DND-41 (cell line): ENCODE data around the gene RNF144B.

ENCODE experiments used
- ATAC-seq: fragments of 200-7000 bp; cut with Tn5 transposase; 3 replicates; pipeline ENCODE4 v1.9.1; 2021; ENCODE audit warnings: low read depth; ENCODE audit not compliant: insufficient read depth
- DNase-seq: peaks from one replicate; pipeline ENCODE4 v3.0.0-alpha.2; 2020
- H2AFZ ChIP-seq: 2 replicates; pipeline ENCODE4 v1.6.0; 2012; ENCODE audit warnings: low read depth, low read length
- H3K27ac ChIP-seq: 2 replicates; pipeline ENCODE4 v1.5.1; 2012; ENCODE audit warnings: low read length, inconsistent platforms
- H3K27me3 ChIP-seq: fragments of 200-600 bp; sonication (generic); 2 replicates; pipeline ENCODE4 v1.6.0; 2012; ENCODE audit warnings: low read length, mild to moderate bottlenecking, inconsistent platforms; ENCODE audit not compliant: insufficient read depth, poor library complexity
- H3K36me3 ChIP-seq: 2 replicates; pipeline ENCODE4 v1.5.1; 2012; ENCODE audit warnings: low read length, inconsistent platforms; ENCODE audit not compliant: insufficient read depth
- H3K4me1 ChIP-seq: 2 replicates; pipeline ENCODE4 v1.5.1; 2012; ENCODE audit warnings: mild to moderate bottlenecking, low read length; ENCODE audit not compliant: insufficient read depth
- H3K4me2 ChIP-seq: 2 replicates; pipeline ENCODE4 v1.6.0; 2012; ENCODE audit warnings: mild to moderate bottlenecking, moderate library complexity, low read length, inconsistent platforms; ENCODE audit not compliant: insufficient read depth
- H3K4me3 ChIP-seq, 2 experiments: fragments of 200-600 bp in 1 of 2; shearing (Covaris generic) in 1 of 2; 2 replicates each; pipeline ENCODE4 v1.5.1; 2012 to 2016; ENCODE audit warnings: inconsistent platforms in 2 of 2, low read length in 2 of 2, mild to moderate bottlenecking in 2 of 2, low read depth in 1 of 2, moderate library complexity in 1 of 2
- H3K79me2 ChIP-seq: 2 replicates; pipeline ENCODE4 v1.6.0; 2012; ENCODE audit warnings: low read length, inconsistent platforms; ENCODE audit not compliant: insufficient read depth
- H3K9ac ChIP-seq: 2 replicates; pipeline ENCODE4 v1.6.0; 2012; ENCODE audit warnings: low read depth, mild to moderate bottlenecking, inconsistent platforms, low read length, moderate library complexity
- H3K9me3 ChIP-seq: 2 replicates; pipeline ENCODE4 v1.5.1; 2012; ENCODE audit warnings: low read length, moderate library complexity, mild to moderate bottlenecking, inconsistent platforms; ENCODE audit not compliant: insufficient read depth, severe bottlenecking
- H4K20me1 ChIP-seq: 2 replicates; pipeline ENCODE4 v1.6.0; 2012; ENCODE audit warnings: low read length; ENCODE audit not compliant: insufficient read depth
- CTCF ChIP-seq: IDR thresholded peaks from 2 replicates; pipeline ENCODE4 v1.5.1; 2012; ENCODE audit warnings: borderline replicate concordance, low read length, moderate library complexity, mild to moderate bottlenecking; ENCODE audit not compliant: poor library complexity, severe bottlenecking; ENCODE audit errors: extremely low read depth
- EZH2 ChIP-seq: IDR thresholded peaks from 3 replicates; pipeline ENCODE4 v1.6.1; 2012; ENCODE audit warnings: borderline replicate concordance, low read depth, mild to moderate bottlenecking, moderate library complexity, low read length, inconsistent platforms; ENCODE audit not compliant: severe bottlenecking

The RNF144B gene

GRCh38 chr6:18509871-18510643, 122.9 kb downstream of the RNF144B start:
- no peak for ATAC-seq

GRCh38 chr6:18510644-18511033, 123.5 kb downstream of the RNF144B start:
- H3K4me3 ChIP-seq, result no peak overlapping the region
- no peaks in the 10 kb centered on the region for H3K9me3 ChIP-seq
- no peaks in the 10 kb centered on the region for H3K79me2 ChIP-seq
- peaks cover 2% of the 10 kb centered on the region for H3K27me3 ChIP-seq
- no peak overlapping the region for H2AFZ ChIP-seq
- H3K4me2 ChIP-seq, result no peak overlapping the region
- no peak for TF ChIP-seq EZH2
- TF ChIP-seq CTCF, result no peak
- no peaks in the 10 kb centered on the region for H4K20me1 ChIP-seq
- H3K27ac ChIP-seq, result no peak overlapping the region
- ATAC-seq, result no peak
- no peak for DNase-seq
- H3K9ac ChIP-seq, result no peak overlapping the region
- no peaks in the 10 kb centered on the region for H3K36me3 ChIP-seq
- H3K4me1 ChIP-seq, result no peaks in the 10 kb centered on the region

More at GRCh38 chr6:18509871-18510643, 122.9 kb downstream of the RNF144B start:
- Histone ChIP-seq H3K27ac (no peak overlapping the region), H3K79me2 (no peaks in the 10 kb centered on the region), H3K4me1 (no peaks in the 10 kb centered on the region), H3K4me2 (no peak overlapping the region), H3K4me3 (no peak overlapping the region), H4K20me1 (no peaks in the 10 kb centered on the region), H3K36me3 (no peaks in the 10 kb centered on the region), H3K9ac (no peak overlapping the region), H3K27me3 (no peaks in the 10 kb centered on the region), H2AFZ (no peak overlapping the region), H3K9me3 (no peaks in the 10 kb centered on the region)
- TF ChIP-seq CTCF (no peak), EZH2 (no peak)
- no peak for DNase-seq

- peaks cover 4% of the 10 kb centered on the region for H3K27me3 ChIP-seq
- no peak overlapping the region for H3K27ac ChIP-seq
- no peaks in the 10 kb centered on the region for H4K20me1 ChIP-seq
- H3K79me2 ChIP-seq, result no peaks in the 10 kb centered on the region
- H3K4me2 ChIP-seq, result no peak overlapping the region
- DNase-seq (no peak), ATAC-seq (no peak)
- no peak for TF ChIP-seq EZH2
- no peak for TF ChIP-seq CTCF
- H3K9ac ChIP-seq, result no peak overlapping the region
- H3K9me3 ChIP-seq, result no peaks in the 10 kb centered on the region
- H3K36me3 ChIP-seq, result no peaks in the 10 kb centered on the region
- no peaks in the 10 kb centered on the region for H3K4me1 ChIP-seq
- H2AFZ ChIP-seq, result no peak overlapping the region
- H3K4me3 ChIP-seq, result no peak overlapping the region
Observed at GRCh38 chr6:18511211-18511610, 124.1 kb downstream of the RNF144B start.
